A549 treated with RU486 at 1 μM for 4 hours (cell line): Measurements from ENCODE around the gene SPINK6. TPM values are rescaled to one million over a fixed set of nuclear protein-coding genes. Genes with fewer than 3 reads are reported as not detected.

ENCODE experiments used
- total RNA-seq: library from RNA; stranded (reverse); fragments of 200-300 nt; extraction: Qiagen RNA extraction; gene quantifications from 5 replicates; pipeline ENCODE4 v1.2.3, GENCODE V29; 2022; ENCODE audit warnings: low read depth

SPINK6 gene, protein sequence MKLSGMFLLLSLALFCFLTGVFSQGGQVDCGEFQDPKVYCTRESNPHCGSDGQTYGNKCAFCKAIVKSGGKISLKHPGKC
- total RNA-seq, result 0.31 to 0.52 TPM (median 0.37 TPM) in 4 of 5 replicates, not detected in the other

DNA sequence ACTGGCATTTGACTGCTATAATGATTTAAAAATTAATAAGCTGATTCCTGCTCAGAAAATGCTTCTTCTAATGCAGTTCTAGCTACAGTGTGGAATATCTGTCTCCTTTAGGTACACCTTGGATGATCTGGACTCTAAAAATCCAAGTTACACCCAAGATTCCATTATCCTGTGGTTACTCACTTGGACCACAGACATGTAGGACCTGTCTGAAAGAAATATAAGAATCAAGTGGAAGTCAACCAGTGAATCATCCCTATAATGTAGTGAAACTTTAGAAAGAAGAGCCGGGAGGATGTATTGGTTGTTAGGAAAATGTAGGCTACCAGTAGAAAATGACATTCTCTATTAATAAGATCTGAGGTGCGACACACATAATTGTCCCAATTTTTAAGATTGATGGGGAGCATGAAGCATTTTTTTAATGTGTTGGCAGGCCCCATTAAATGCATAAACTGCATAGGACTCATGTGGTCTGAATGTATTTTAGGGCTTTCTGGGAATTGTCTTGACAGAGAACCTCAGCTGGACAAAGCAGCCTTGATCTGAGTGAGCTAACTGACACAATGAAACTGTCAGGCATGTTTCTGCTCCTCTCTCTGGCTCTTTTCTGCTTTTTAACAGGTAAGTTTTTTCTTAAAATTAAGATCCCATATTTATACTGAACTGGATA lies at the start of gene SPINK6:
Gene SPINK6 (plus strand): TSS at position 512 of the 673 bp plus-strand sequence. CDS start 55 bp downstream, at position 567.

DNA sequence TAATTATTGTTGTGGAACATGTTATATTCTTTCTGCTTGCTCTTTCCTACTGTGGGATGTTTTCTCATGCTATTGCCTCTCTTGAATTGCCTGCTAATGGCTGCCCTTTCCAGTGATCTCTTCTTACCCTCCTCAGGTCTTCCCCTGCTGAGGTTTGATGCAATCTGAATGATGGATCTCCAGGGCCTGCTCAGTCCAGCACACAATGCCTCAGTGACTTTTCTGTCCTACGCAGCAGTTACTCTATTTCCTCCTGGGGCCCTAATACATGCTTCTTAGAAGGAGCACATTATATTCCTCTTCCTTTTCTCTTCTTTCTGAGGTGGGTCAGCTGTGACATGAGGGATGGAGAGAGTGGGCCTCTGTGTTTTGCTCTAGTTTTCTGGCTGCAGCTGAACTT lies 34.6 kb upstream of the SPINK6 start, which contains the start of gene SPINK14:
Gene SPINK14 (plus strand): TSS at position 301 of the 400 bp plus-strand sequence. CDS start 1,187 bp downstream, outside the sequence.

DNA sequence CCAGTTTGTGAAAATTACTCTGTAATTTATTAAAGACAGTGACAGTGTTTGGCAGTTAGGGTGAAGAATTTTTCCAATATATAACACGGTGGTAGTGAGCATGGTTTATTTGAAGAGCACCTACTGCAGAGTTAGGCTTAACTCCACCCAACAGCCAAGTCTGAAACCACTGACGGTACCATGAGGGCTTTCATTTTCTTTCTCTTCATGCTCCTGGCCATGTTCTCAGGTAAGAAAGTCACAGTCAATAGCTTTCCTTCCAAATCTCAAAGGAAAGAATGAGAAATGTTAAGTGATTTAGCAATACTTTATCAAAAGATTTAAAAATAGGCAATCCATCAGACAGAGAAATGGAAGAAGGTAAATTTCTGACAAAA lies 35.6 kb downstream of the SPINK6 start, which contains the start of gene MARCOL:
Gene MARCOL (plus strand): TSS at position 108 of the 377 bp plus-strand sequence. CDS start 73 bp downstream, at position 181.

Other genes starting within 250 kb of the SPINK6 start
- gene SPINK5, start 139.1 kb upstream of the SPINK6 start, total RNA-seq, result not detected in 5 replicates
- not detected in 5 replicates for gene SPINK14, start 34.5 kb upstream of the SPINK6 start, total RNA-seq
- not detected in 5 replicates for gene MARCOL, start 35.5 kb downstream of the SPINK6 start, total RNA-seq
- not detected in 5 replicates for gene SPINK13, start 65.8 kb downstream of the SPINK6 start, total RNA-seq
- not detected in 5 replicates for gene SPINK7, start 109.4 kb downstream of the SPINK6 start, total RNA-seq
- not detected in 5 replicates for gene SPINK9, start 132.5 kb downstream of the SPINK6 start, total RNA-seq
- 17.5 to 21.9 TPM (median 19.4 TPM) in 5 replicates for gene FBXO38, start 180.9 kb downstream of the SPINK6 start, total RNA-seq